ENCODE measurements around the gene EDAR. TPM values are rescaled to one million over a fixed set of nuclear protein-coding genes. Genes with fewer than 3 reads are reported as not detected.

Gene EDAR
- total RNA-seq, 2 experiments from 2014 or later = not detected

- H3K4me3 Mint-ChIP-seq = no peak overlapping the region
- ATAC-seq (no peak), DNase-seq (no peak)
- no peaks in the 10 kb centered on the region for H3K27me3 Mint-ChIP-seq (ENCODE audit: low read depth)
- H3K4me1 Mint-ChIP-seq (ENCODE audit: low read depth) = no peaks in the 10 kb centered on the region
- H3K27ac Mint-ChIP-seq = no peak overlapping the region
- H3K9me3 Mint-ChIP-seq (ENCODE audit: insufficient read depth) = no peaks in the 10 kb centered on the region
- CTCF ChIA-PET = no interaction called here
- H3K36me3 Mint-ChIP-seq (ENCODE audit: low read depth) = no peaks in the 10 kb centered on the region
- POLR2A ChIA-PET = no interaction called here
Measured at GRCh38 chr2:108925735-108926134, 63.3 kb downstream of the EDAR start.

- ChIA-PET CTCF (no interaction called here), POLR2A (no interaction called here)
- Mint-ChIP-seq H3K27me3 (ENCODE audit: low read depth) (no peaks in the 10 kb centered on the region), H3K36me3 (ENCODE audit: low read depth) (no peaks in the 10 kb centered on the region), H3K9me3 (ENCODE audit: insufficient read depth) (no peaks in the 10 kb centered on the region), H3K4me1 (ENCODE audit: low read depth) (no peaks in the 10 kb centered on the region), H3K4me3 (no peak overlapping the region), H3K27ac (no peak overlapping the region)
- no peak for ATAC-seq
- no peak for DNase-seq
Measured at GRCh38 chr2:108925286-108925685, 63.7 kb downstream of the EDAR start.

GRCh38 chr2:108924580-108925251 is 64.3 kb downstream of the EDAR start:
- H3K9me3 Mint-ChIP-seq (ENCODE audit: insufficient read depth) = no peaks in the 10 kb centered on the region
- no peaks in the 10 kb centered on the region for H3K36me3 Mint-ChIP-seq (ENCODE audit: low read depth)
- ATAC-seq = no peak
- ChIA-PET POLR2A (no interaction called here), CTCF (interaction anchor here (1.2 kb wide), 1 partner anchor 62 kb away, joined by 4 read pairs; no protein-coding TSS in a partner anchor)
- H3K4me1 Mint-ChIP-seq (ENCODE audit: low read depth) = no peaks in the 10 kb centered on the region
- H3K4me3 Mint-ChIP-seq = no peak overlapping the region
- DNase-seq = no peak
- H3K27me3 Mint-ChIP-seq (ENCODE audit: low read depth) = no peaks in the 10 kb centered on the region
- no peak overlapping the region for H3K27ac Mint-ChIP-seq

- no peaks in the 10 kb centered on the region for H3K4me1 Mint-ChIP-seq (ENCODE audit: low read depth)
- H3K27ac Mint-ChIP-seq = no peak overlapping the region
- ATAC-seq (no peak), DNase-seq (no peak)
- H3K27me3 Mint-ChIP-seq (ENCODE audit: low read depth) = no peaks in the 10 kb centered on the region
- no peaks in the 10 kb centered on the region for H3K36me3 Mint-ChIP-seq (ENCODE audit: low read depth)
- no peak overlapping the region for H3K4me3 Mint-ChIP-seq
- ChIA-PET CTCF (interaction anchor here (1.2 kb wide), 1 partner anchor 63 kb away, joined by 4 read pairs; no protein-coding TSS in a partner anchor), POLR2A (no interaction called here)
- H3K9me3 Mint-ChIP-seq (ENCODE audit: insufficient read depth) = no peaks in the 10 kb centered on the region
Measured at GRCh38 chr2:108923736-108924579, 65.1 kb downstream of the EDAR start.

GRCh38 chr2:108923019-108923700 is 65.9 kb downstream of the EDAR start:
- no peak for ATAC-seq
- Mint-ChIP-seq H3K36me3 (ENCODE audit: low read depth) (no peaks in the 10 kb centered on the region), H3K27me3 (ENCODE audit: low read depth) (no peaks in the 10 kb centered on the region), H3K27ac (no peak overlapping the region), H3K4me3 (no peak overlapping the region), H3K9me3 (ENCODE audit: insufficient read depth) (no peaks in the 10 kb centered on the region), H3K4me1 (ENCODE audit: low read depth) (no peaks in the 10 kb centered on the region)
- CTCF ChIA-PET = interaction anchor here (1.2 kb wide), 1 partner anchor 63 kb away, joined by 4 read pairs; no protein-coding TSS in a partner anchor
- DNase-seq = no peak
- POLR2A ChIA-PET = no interaction called here

GRCh38 chr2:108922141-108922915 is 66.7 kb downstream of the EDAR start:
- DNase-seq (no peak), ATAC-seq (no peak)
- Mint-ChIP-seq H3K27ac (no peak overlapping the region), H3K9me3 (ENCODE audit: insufficient read depth) (no peaks in the 10 kb centered on the region), H3K4me1 (ENCODE audit: low read depth) (no peaks in the 10 kb centered on the region), H3K4me3 (no peak overlapping the region), H3K36me3 (ENCODE audit: low read depth) (no peaks in the 10 kb centered on the region), H3K27me3 (ENCODE audit: low read depth) (no peaks in the 10 kb centered on the region)
- ChIA-PET POLR2A (no interaction called here), CTCF (no interaction called here)

GRCh38 chr2:108921096-108922030 is 67.7 kb downstream of the EDAR start:
- Mint-ChIP-seq H3K27ac (no peak overlapping the region), H3K27me3 (ENCODE audit: low read depth) (no peaks in the 10 kb centered on the region), H3K36me3 (ENCODE audit: low read depth) (no peaks in the 10 kb centered on the region), H3K9me3 (ENCODE audit: insufficient read depth) (no peaks in the 10 kb centered on the region), H3K4me1 (ENCODE audit: low read depth) (no peaks in the 10 kb centered on the region), H3K4me3 (no peak overlapping the region)
- ATAC-seq (no peak), DNase-seq (no peak)
- POLR2A ChIA-PET = no interaction called here
- CTCF ChIA-PET = no interaction called here

GRCh38 chr2:108920686-108921085 is 68.3 kb downstream of the EDAR start:
- ChIA-PET POLR2A (no interaction called here), CTCF (no interaction called here)
- no peak overlapping the region for H3K4me3 Mint-ChIP-seq
- H3K9me3 Mint-ChIP-seq (ENCODE audit: insufficient read depth) = no peaks in the 10 kb centered on the region
- DNase-seq (no peak), ATAC-seq (no peak)
- no peaks in the 10 kb centered on the region for H3K4me1 Mint-ChIP-seq (ENCODE audit: low read depth)
- no peaks in the 10 kb centered on the region for H3K36me3 Mint-ChIP-seq (ENCODE audit: low read depth)
- H3K27ac Mint-ChIP-seq = no peak overlapping the region
- no peaks in the 10 kb centered on the region for H3K27me3 Mint-ChIP-seq (ENCODE audit: low read depth)

GRCh38 chr2:108919571-108920373 is 69.2 kb downstream of the EDAR start:
- ATAC-seq (no peak), DNase-seq (no peak)
- H3K27me3 Mint-ChIP-seq (ENCODE audit: low read depth) = no peaks in the 10 kb centered on the region
- CTCF ChIA-PET = no interaction called here
- no peak overlapping the region for H3K4me3 Mint-ChIP-seq
- H3K9me3 Mint-ChIP-seq (ENCODE audit: insufficient read depth) = no peaks in the 10 kb centered on the region
- POLR2A ChIA-PET = no interaction called here
- no peaks in the 10 kb centered on the region for H3K4me1 Mint-ChIP-seq (ENCODE audit: low read depth)
- H3K27ac Mint-ChIP-seq = no peak overlapping the region
- H3K36me3 Mint-ChIP-seq (ENCODE audit: low read depth) = no peaks in the 10 kb centered on the region

GRCh38 chr2:108918941-108919341 is 70.1 kb downstream of the EDAR start:
- DNase-seq (no peak), ATAC-seq (no peak)
- peaks cover 5% of the 10 kb centered on the region for H3K4me1 Mint-ChIP-seq (ENCODE audit: low read depth)
- H3K9me3 Mint-ChIP-seq (ENCODE audit: insufficient read depth) = no peaks in the 10 kb centered on the region
- POLR2A ChIA-PET = no interaction called here
- CTCF ChIA-PET = no interaction called here
- H3K27me3 Mint-ChIP-seq (ENCODE audit: low read depth) = no peaks in the 10 kb centered on the region
- no peak overlapping the region for H3K4me3 Mint-ChIP-seq
- H3K36me3 Mint-ChIP-seq (ENCODE audit: low read depth) = no peaks in the 10 kb centered on the region
- H3K27ac Mint-ChIP-seq = no peak overlapping the region

Data from activated CD8-positive, alpha-beta T cell treated with anti-CD3 and anti-CD28 coated beads, Interleukin-2, amount 10 ng/mL, durations not matched to agents 7 days and 5 days (primary cell).